Ishikawa (cell line): Measurements from ENCODE around the gene MSH2.
A peak's percentile ranks its signal among the peaks of the same experiment; 100 is the strongest.

ENCODE experiments used
- CEBPB ChIP-seq: IDR thresholded peaks from 2 replicates; pipeline ENCODE4 v1.6.1; 2012
- CREB1 ChIP-seq: IDR thresholded peaks from 2 replicates; pipeline ENCODE4 v1.6.1; 2012; ENCODE audit warnings: low read depth
- EGR1 ChIP-seq: IDR thresholded peaks from 2 replicates; pipeline ENCODE4 v1.6.1; 2012
- EP300 ChIP-seq: IDR thresholded peaks from 2 replicates; pipeline ENCODE4 v1.6.1; 2012; ENCODE audit warnings: borderline replicate concordance
- FOXM1 ChIP-seq: IDR thresholded peaks from 2 replicates; pipeline ENCODE4 v1.6.1; 2012; ENCODE audit warnings: low read depth, borderline replicate concordance
- MAX ChIP-seq: IDR thresholded peaks from 2 replicates; pipeline ENCODE4 v1.6.1; 2012
- NFIC ChIP-seq: IDR thresholded peaks from 2 replicates; pipeline ENCODE4 v1.6.1; 2012
- RAD21 ChIP-seq: IDR thresholded peaks from 2 replicates; pipeline ENCODE4 v1.6.1; 2012; ENCODE audit warnings: low read depth
- TAF1 ChIP-seq: IDR thresholded peaks from 2 replicates; pipeline ENCODE4 v1.6.1; 2012; ENCODE audit warnings: low read depth, mild to moderate bottlenecking
- TCF12 ChIP-seq: IDR thresholded peaks from 2 replicates; pipeline ENCODE4 v1.6.1; 2012; ENCODE audit warnings: low read depth
- TEAD4 ChIP-seq: IDR thresholded peaks from 2 replicates; pipeline ENCODE4 v1.6.1; 2012
- YY1 ChIP-seq: IDR thresholded peaks from 2 replicates; pipeline ENCODE4 v1.6.1; 2012; ENCODE audit warnings: low read depth
- ZBTB7A ChIP-seq: IDR thresholded peaks from 2 replicates; pipeline ENCODE4 v1.6.1; 2012; ENCODE audit warnings: low read depth
- TF ChIP-seq, protein P1 (sequence below): IDR thresholded peaks from 2 replicates; pipeline ENCODE4 v1.6.1; 2012; ENCODE audit warnings: low read depth, mild to moderate bottlenecking
- TF ChIP-seq, protein P2 (sequence below): IDR thresholded peaks from 2 replicates; pipeline ENCODE4 v1.6.1; 2012

MSH2 gene

GRCh38 chr2:47360927-47361326 is 42.0 kb upstream of the MSH2 start:
- TF ChIP-seq ZBTB7A (no peak), TAF1 (no peak), TEAD4 (no peak), EGR1 (no peak), CEBPB (no peak), MAX (no peak), EP300 (no peak), FOXM1 (no peak), CREB1 (no peak)

DNA sequence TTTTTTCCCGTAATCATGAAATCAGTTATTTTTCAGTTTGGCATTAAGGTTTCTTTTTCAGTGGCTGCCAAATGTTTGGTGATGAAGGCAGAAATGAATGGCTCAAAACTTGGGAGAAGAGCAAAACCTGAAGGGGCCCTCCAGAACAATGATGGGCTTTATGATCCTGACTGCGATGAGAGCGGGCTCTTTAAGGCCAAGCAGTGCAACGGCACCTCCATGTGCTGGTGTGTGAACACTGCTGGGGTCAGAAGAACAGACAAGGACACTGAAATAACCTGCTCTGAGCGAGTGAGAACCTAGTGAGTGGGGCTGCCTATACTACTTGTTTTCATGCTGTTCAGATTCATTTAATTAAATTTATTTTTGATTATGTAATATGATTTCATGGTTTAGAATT is 29.2 kb upstream of the MSH2 start:
- no peak for TF ChIP-seq YY1
- TF ChIP-seq RAD21, result peak; percentile 37; the same call in 1 of the 2 replicates

DNA sequence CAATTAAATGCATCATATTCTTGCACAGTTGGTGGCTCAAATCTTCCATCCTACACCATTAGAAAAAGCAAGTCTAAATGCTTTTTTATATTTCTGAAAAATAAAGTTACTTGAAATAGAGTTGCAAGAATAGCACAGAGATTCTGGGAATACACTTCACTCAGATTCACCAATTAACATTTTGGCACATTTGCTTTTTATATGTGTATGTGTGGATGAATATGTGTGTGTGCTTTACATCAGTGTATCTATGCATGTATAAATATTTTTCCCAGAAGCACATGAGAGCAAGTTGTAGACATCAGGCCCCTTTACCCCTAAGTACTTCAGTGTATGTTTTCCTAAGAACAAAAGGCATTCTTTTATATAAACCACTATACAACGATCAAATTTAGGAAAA is 27.6 kb upstream of the MSH2 start:
- TF ChIP-seq EGR1 (no peak), TCF12 (no peak), MAX (no peak)
- TF ChIP-seq, protein P1, sequence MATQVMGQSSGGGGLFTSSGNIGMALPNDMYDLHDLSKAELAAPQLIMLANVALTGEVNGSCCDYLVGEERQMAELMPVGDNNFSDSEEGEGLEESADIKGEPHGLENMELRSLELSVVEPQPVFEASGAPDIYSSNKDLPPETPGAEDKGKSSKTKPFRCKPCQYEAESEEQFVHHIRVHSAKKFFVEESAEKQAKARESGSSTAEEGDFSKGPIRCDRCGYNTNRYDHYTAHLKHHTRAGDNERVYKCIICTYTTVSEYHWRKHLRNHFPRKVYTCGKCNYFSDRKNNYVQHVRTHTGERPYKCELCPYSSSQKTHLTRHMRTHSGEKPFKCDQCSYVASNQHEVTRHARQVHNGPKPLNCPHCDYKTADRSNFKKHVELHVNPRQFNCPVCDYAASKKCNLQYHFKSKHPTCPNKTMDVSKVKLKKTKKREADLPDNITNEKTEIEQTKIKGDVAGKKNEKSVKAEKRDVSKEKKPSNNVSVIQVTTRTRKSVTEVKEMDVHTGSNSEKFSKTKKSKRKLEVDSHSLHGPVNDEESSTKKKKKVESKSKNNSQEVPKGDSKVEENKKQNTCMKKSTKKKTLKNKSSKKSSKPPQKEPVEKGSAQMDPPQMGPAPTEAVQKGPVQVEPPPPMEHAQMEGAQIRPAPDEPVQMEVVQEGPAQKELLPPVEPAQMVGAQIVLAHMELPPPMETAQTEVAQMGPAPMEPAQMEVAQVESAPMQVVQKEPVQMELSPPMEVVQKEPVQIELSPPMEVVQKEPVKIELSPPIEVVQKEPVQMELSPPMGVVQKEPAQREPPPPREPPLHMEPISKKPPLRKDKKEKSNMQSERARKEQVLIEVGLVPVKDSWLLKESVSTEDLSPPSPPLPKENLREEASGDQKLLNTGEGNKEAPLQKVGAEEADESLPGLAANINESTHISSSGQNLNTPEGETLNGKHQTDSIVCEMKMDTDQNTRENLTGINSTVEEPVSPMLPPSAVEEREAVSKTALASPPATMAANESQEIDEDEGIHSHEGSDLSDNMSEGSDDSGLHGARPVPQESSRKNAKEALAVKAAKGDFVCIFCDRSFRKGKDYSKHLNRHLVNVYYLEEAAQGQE, result no peak

DNA sequence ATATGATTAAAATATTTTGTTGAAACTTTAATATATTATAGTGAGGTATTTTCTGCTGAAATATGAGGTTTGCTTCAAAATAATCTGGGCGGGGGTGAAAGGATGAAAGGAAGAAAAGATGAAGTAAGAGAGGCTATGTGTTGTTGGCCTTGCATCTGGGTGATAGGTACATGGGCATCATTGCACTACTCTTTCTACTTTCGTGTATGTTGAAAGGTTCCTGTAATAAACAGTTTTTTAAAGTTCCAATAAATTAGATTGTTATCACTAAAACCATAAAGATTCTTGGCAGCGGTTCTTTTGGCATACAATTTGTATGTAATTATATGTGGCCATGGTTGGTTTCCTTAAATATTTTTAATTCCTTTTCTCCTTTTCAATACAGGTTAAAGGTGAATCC is 23.6 kb upstream of the MSH2 start:
- TF ChIP-seq TCF12 (no peak), MAX (no peak), NFIC (no peak), RAD21 (no peak), FOXM1 (no peak), CREB1 (no peak)

DNA sequence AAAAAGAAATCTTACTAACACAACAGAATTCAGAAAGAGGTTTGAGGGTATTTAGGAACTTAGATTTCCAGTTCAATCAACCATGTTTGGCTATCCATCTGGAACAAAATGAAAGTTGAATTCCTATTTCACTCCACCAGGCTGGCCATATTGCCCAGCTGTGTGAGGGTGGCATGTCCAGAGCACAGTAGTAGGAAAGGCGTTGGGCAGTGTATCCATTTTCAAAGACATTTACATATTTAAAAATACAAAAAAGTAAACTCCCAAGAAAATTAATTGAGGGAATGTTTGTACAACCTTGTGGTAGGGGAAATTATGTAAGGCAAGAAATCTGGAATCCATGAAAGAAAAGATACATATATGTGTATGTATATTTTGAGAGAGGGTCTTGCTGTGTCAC is 21.5 kb upstream of the MSH2 start:
- TF ChIP-seq MAX (no peak), TCF12 (no peak)

DNA sequence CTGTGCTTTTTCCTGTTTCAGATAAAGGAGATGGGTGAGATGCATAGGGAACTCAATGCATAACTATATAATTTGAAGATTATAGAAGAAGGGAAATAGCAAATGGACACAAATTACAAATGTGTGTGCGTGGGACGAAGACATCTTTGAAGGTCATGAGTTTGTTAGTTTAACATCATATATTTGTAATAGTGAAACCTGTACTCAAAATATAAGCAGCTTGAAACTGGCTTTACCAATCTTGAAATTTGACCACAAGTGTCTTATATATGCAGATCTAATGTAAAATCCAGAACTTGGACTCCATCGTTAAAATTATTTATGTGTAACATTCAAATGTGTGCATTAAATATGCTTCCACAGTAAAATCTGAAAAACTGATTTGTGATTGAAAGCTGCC is 16.4 kb upstream of the MSH2 start:
- TF ChIP-seq, protein P2, sequence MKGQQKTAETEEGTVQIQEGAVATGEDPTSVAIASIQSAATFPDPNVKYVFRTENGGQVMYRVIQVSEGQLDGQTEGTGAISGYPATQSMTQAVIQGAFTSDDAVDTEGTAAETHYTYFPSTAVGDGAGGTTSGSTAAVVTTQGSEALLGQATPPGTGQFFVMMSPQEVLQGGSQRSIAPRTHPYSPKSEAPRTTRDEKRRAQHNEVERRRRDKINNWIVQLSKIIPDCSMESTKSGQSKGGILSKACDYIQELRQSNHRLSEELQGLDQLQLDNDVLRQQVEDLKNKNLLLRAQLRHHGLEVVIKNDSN, result no peak
- no peak for TF ChIP-seq TAF1
- TF ChIP-seq YY1, result no peak
- TF ChIP-seq EGR1, result no peak
- no peak for TF ChIP-seq MAX
- no peak for TF ChIP-seq EP300

DNA sequence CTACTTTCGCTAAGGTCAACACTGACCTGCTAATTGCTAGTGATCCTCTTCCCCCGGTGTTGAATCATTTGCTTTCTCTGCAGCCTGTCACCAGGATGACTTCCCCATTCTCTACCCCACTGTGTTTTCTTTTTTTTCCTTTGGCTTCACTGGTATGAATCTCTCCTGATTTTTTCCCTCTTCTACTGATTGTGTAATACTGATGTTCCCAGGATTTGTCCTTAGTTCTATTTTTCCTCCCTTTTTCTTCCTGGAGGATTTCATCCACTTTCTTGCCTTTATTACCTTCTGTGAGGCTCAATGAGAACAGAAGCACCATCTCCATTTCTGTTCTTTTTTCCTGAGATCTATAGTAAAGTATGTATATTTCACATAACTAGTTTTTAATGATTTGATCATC is 14.1 kb upstream of the MSH2 start:
- TF ChIP-seq ZBTB7A (no peak), EP300 (no peak), NFIC (no peak), RAD21 (no peak), TEAD4 (no peak), YY1 (no peak), FOXM1 (no peak), TAF1 (no peak), CREB1 (no peak), TCF12 (no peak)
- TF ChIP-seq, protein P1, result no peak
- TF ChIP-seq, protein P2, result no peak
